ENCODE measurements around the gene AP3B1.

Gene AP3B1

DNA sequence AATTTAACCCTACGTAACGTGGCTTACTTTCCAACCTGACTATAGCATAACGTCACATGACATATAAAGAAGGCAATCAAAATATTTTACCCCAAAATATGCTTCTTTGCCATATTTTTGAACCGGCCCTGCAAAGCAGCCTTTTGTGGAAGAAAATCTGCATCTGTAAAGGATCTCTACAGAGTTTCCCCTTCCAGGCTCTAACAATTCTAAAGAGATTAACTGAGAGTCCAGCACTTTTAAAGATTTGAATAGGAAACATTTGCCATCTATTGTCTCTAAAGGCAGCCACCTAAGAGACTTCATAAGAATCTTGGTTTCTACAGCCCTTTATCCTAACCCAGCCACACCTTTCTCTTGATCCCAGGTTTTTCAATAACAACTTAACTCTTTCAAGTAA, 22.7 kb downstream of the AP3B1 start:
- Histone ChIP-seq H3K27me3 (ENCODE audit: insufficient read depth, low read length) (no peaks in the 10 kb centered on the region), H3K36me3 (ENCODE audit: insufficient read depth, low read length) (0 out of 2 replicates have a peak, but pooled peaks cover 6% of the 10 kb centered on the region), H3K9ac (ENCODE audit: low read length) (no peak overlapping the region), H3K9me2 (ENCODE audit: low read depth, low read length) (no peaks in the 10 kb centered on the region), H4K20me1 (ENCODE audit: insufficient read depth, low read length) (no peaks in the 10 kb centered on the region), H3K4me2 (ENCODE audit: low read length) (no peak overlapping the region), H3K79me2 (ENCODE audit: insufficient read depth, low read length) (peaks cover 34% of the 10 kb centered on the region), H3K9me3 (ENCODE audit: low read length) (no peaks in the 10 kb centered on the region), H2AFZ (ENCODE audit: low read length) (no peak overlapping the region), H3K27ac (ENCODE audit: low read depth, low read length, poor library complexity, severe bottlenecking) (no peak overlapping the region), H3K4me3 (ENCODE audit: low read depth, low read length, poor library complexity, severe bottlenecking) (no peak overlapping the region), H3F3A (ENCODE audit: insufficient read depth, low read length) (no peaks in the 10 kb centered on the region), H3K4me1 (ENCODE audit: insufficient read depth, low read length, severe bottlenecking) (peaks cover 6% of the 10 kb centered on the region)
- TF ChIP-seq, protein P1, sequence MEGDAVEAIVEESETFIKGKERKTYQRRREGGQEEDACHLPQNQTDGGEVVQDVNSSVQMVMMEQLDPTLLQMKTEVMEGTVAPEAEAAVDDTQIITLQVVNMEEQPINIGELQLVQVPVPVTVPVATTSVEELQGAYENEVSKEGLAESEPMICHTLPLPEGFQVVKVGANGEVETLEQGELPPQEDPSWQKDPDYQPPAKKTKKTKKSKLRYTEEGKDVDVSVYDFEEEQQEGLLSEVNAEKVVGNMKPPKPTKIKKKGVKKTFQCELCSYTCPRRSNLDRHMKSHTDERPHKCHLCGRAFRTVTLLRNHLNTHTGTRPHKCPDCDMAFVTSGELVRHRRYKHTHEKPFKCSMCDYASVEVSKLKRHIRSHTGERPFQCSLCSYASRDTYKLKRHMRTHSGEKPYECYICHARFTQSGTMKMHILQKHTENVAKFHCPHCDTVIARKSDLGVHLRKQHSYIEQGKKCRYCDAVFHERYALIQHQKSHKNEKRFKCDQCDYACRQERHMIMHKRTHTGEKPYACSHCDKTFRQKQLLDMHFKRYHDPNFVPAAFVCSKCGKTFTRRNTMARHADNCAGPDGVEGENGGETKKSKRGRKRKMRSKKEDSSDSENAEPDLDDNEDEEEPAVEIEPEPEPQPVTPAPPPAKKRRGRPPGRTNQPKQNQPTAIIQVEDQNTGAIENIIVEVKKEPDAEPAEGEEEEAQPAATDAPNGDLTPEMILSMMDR (IDR thresholded peaks at IDR 0.05; ENCODE audit: low read length): no peak
- TF ChIP-seq EZH2 (IDR thresholded peaks at IDR 0.05; ENCODE audit: borderline replicate concordance, low read length): no peak

DNA sequence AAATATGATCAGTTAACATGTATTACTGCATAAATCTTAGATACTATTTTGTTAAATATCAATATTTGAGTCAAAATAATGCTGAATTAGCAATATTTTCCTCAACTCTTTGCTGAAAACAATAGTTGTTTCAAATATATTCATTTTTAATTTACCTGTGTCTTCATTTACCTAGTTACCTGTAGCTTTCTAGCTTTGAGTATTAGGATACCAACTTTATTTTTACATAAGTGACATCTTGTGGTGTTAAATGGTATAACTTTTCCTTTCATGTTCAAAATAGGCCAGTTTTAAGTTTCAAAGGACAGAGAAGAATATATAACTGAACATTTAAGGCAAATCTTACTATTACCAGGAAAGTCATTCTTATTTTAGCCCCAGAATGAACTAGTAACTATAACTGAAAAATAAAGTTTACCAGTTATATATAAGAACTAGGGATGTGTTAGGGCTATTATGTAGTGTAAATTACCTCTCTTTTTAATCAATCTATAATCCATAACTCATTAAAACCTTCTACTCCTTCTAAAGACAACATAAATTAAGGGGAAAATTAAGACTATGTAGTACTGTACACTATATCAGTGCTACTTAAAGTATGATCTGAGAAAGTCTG, 25.3 kb downstream of the AP3B1 start:
- Histone ChIP-seq H3K79me2 (ENCODE audit: insufficient read depth, low read length) (peaks cover 14% of the 10 kb centered on the region), H3K4me1 (ENCODE audit: insufficient read depth, low read length, severe bottlenecking) (peaks cover 6% of the 10 kb centered on the region), H3K36me3 (ENCODE audit: insufficient read depth, low read length) (peaks cover 22% of the 10 kb centered on the region; the same call in 1 of the 2 replicates), H4K20me1 (ENCODE audit: insufficient read depth, low read length) (no peaks in the 10 kb centered on the region), H3K27me3 (ENCODE audit: insufficient read depth, low read length) (no peaks in the 10 kb centered on the region), H3K4me3 (ENCODE audit: low read depth, low read length, poor library complexity, severe bottlenecking) (no peak overlapping the region), H3F3A (ENCODE audit: insufficient read depth, low read length) (no peaks in the 10 kb centered on the region), H2AFZ (ENCODE audit: low read length) (no peak overlapping the region), H3K4me2 (ENCODE audit: low read length) (no peak overlapping the region), H3K9me2 (ENCODE audit: low read depth, low read length) (no peaks in the 10 kb centered on the region), H3K9me3 (ENCODE audit: low read length) (no peaks in the 10 kb centered on the region), H3K9ac (ENCODE audit: low read length) (no peak overlapping the region), H3K27ac (ENCODE audit: low read depth, low read length, poor library complexity, severe bottlenecking) (no peak overlapping the region)
- TF ChIP-seq EZH2 (IDR thresholded peaks at IDR 0.05; ENCODE audit: borderline replicate concordance, low read length): no peak
- TF ChIP-seq, protein P1 (IDR thresholded peaks at IDR 0.05; ENCODE audit: low read length): peak; percentile 50; the same call in 1 of the 2 replicates

DNA sequence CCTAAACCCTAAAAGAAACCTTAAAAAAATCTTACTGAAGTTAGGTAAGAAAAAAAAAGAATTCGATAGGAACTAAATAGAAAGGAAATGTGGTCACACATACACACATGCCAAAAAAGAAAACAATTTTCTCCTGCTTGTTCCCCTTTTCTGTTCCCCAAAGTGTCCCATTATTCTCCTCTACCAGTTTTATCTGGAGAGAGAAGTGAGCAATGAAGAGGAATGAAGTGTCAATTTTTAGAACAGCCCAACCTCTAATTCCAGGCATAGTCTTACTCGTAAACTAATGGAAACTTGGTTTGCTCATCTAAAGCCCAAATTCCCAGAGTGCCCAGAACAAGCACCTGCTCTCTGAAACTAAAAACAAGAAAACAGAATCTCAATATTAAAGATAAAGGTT, 26.1 kb downstream of the AP3B1 start:
- Histone ChIP-seq H3K9ac (ENCODE audit: low read length) (no peak overlapping the region), H3K79me2 (ENCODE audit: insufficient read depth, low read length) (peaks cover 5% of the 10 kb centered on the region; the same call in 1 of the 2 replicates), H3K4me2 (ENCODE audit: low read length) (no peak overlapping the region), H3K9me2 (ENCODE audit: low read depth, low read length) (no peaks in the 10 kb centered on the region), H3K9me3 (ENCODE audit: low read length) (no peaks in the 10 kb centered on the region), H3K27me3 (ENCODE audit: insufficient read depth, low read length) (no peaks in the 10 kb centered on the region), H3K4me3 (ENCODE audit: low read depth, low read length, poor library complexity, severe bottlenecking) (no peak overlapping the region), H3K27ac (ENCODE audit: low read depth, low read length, poor library complexity, severe bottlenecking) (no peak overlapping the region), H2AFZ (ENCODE audit: low read length) (no peak overlapping the region), H4K20me1 (ENCODE audit: insufficient read depth, low read length) (no peaks in the 10 kb centered on the region), H3F3A (ENCODE audit: insufficient read depth, low read length) (no peaks in the 10 kb centered on the region), H3K36me3 (ENCODE audit: insufficient read depth, low read length) (peaks cover 31% of the 10 kb centered on the region; the same call in 1 of the 2 replicates), H3K4me1 (ENCODE audit: insufficient read depth, low read length, severe bottlenecking) (peaks cover 6% of the 10 kb centered on the region)
- TF ChIP-seq EZH2 (IDR thresholded peaks at IDR 0.05; ENCODE audit: borderline replicate concordance, low read length): no peak
- TF ChIP-seq, protein P1 (IDR thresholded peaks at IDR 0.05; ENCODE audit: low read length): no peak

All from OCI-LY1 (cell line).